TTC549 (cell line): Measurements from ENCODE around the gene TSPAN16.

Experiments used
- FAIRE-seq: peaks from 2 replicates; lab custom pipeline; 2012; peaks lifted over from hg19 to GRCh38; lab: Jason Lieb, UNC

The TSPAN16 gene

GRCh38 chr19:11295665-11296245 is at the start of gene TSPAN16:
TSPAN16 (plus strand) TSS chr19:11296160; CDS start chr19:11296298, 138 bp downstream.
- FAIRE-seq = no peak

GRCh38 chr19:11246941-11247340 is 49.0 kb upstream of the TSPAN16 start:
- no peak for FAIRE-seq

GRCh38 chr19:11247391-11247790 is 48.6 kb upstream of the TSPAN16 start:
- no peak for FAIRE-seq

- FAIRE-seq = no peak
Measured at GRCh38 chr19:11247934-11248333, 48.0 kb upstream of the TSPAN16 start.

GRCh38 chr19:11248852-11249251 is 47.1 kb upstream of the TSPAN16 start:
- no peak for FAIRE-seq

- no peak for FAIRE-seq
Measured at GRCh38 chr19:11251217-11251616, 44.7 kb upstream of the TSPAN16 start.

- no peak for FAIRE-seq
Measured at GRCh38 chr19:11251650-11252314, 44.2 kb upstream of the TSPAN16 start.

GRCh38 chr19:11252665-11253355 is 43.1 kb upstream of the TSPAN16 start:
- FAIRE-seq = no peak

- FAIRE-seq = no peak
Measured at GRCh38 chr19:11254666-11255065, 41.3 kb upstream of the TSPAN16 start.

- FAIRE-seq = no peak
Measured at GRCh38 chr19:11256189-11256588, 39.8 kb upstream of the TSPAN16 start.

GRCh38 chr19:11257846-11258380 is 38.0 kb upstream of the TSPAN16 start:
- no peak for FAIRE-seq

- FAIRE-seq = no peak
Measured at GRCh38 chr19:11260996-11261395, 35.0 kb upstream of the TSPAN16 start.

- FAIRE-seq = no peak
Measured at GRCh38 chr19:11261431-11261970, 34.5 kb upstream of the TSPAN16 start.

GRCh38 chr19:11261971-11262839 is 33.8 kb upstream of the TSPAN16 start, which contains the start of gene DOCK6:
DOCK6 (minus strand) TSS chr19:11262524; CDS start chr19:11262440, 84 bp downstream.
- no peak for FAIRE-seq

GRCh38 chr19:11263726-11264125 is 32.2 kb upstream of the TSPAN16 start:
- FAIRE-seq = no peak

GRCh38 chr19:11264452-11265176 is 31.3 kb upstream of the TSPAN16 start:
- no peak for FAIRE-seq

- FAIRE-seq = no peak
Measured at GRCh38 chr19:11265177-11265784, 30.7 kb upstream of the TSPAN16 start.

GRCh38 chr19:11265785-11266236 is 30.1 kb upstream of the TSPAN16 start:
- no peak for FAIRE-seq

GRCh38 chr19:11267316-11268085 is 28.5 kb upstream of the TSPAN16 start:
- FAIRE-seq = no peak

- no peak for FAIRE-seq
Measured at GRCh38 chr19:11268783-11269267, 27.1 kb upstream of the TSPAN16 start.
